Measurements from ENCODE around the gene ACAN. TPM values are rescaled to one million over a fixed set of nuclear protein-coding genes. Genes with fewer than 3 reads are reported as not detected.

Gene ACAN
- total and polyA plus RNA-seq, 2 of the 8 experiments (the other 6 are each of a cell fraction or from before 2014, with no cell fraction given): 0.71 to 0.73 TPM

GRCh38 chr15:88803920-88804247, 648 bp downstream of the ACAN start:
- H2BK20ac ChIP-seq (ENCODE audit: low read length): no peak overlapping the region
- ChIA-PET POLR2A (ENCODE audit: partially characterized antibody) (interaction anchor here (0.5 to 1.9 kb wide), 4 partner anchors 15 to 55 kb away, joined by 3 to 7 read pairs (median 4); no protein-coding TSS in a partner anchor), CTCF (ENCODE audit: partially characterized antibody) (interaction anchor here (0.9 to 3.0 kb wide), 13 partner anchors 10 to 362 kb away, joined by 3 to 18 read pairs (median 4); no protein-coding TSS in a partner anchor)
- H2AK5ac ChIP-seq (ENCODE audit: low read depth, low read length): no peak overlapping the region
- no peak overlapping the region for H3K23ac ChIP-seq (ENCODE audit: insufficient read length)
- H3K79me2 ChIP-seq (ENCODE audit: control insufficient read depth in 1 of 2, insufficient read depth in 2 of 2, low read length in 2 of 2): no peaks in the 10 kb centered on the region
- H2BK5ac ChIP-seq (ENCODE audit: low read depth, low read length): no peak overlapping the region
- peak overlapping the region; percentile 94; the same call in 1 of the 2 replicates for H2AFZ ChIP-seq (ENCODE audit: low read length)
- no peak overlapping the region for H2BK12ac ChIP-seq (ENCODE audit: low read depth, low read length)
- H3K18ac ChIP-seq (ENCODE audit: extremely low read depth, low read length): no peak overlapping the region
- no peak overlapping the region for H3K56ac ChIP-seq (replicated peaks; ENCODE audit: insufficient read length, low read depth, low read length)
- DNase-seq (ENCODE audit: low read depth in 1 of 2, low spot score in 2 of 2) (no peak), FAIRE-seq (no peak)
- H4K8ac ChIP-seq (ENCODE audit: extremely low read depth, insufficient read depth, low read length): no peak overlapping the region
- H4K20me1 ChIP-seq (replicated peaks in 1 of 2; ENCODE audit: control insufficient read depth in 1 of 2, insufficient read depth in 2 of 2, low read length in 2 of 2): peaks cover 0 to 2% of the 10 kb centered on the region in 2 experiments
- H3K36me3 ChIP-seq (ENCODE audit: control insufficient read depth in 2 of 4, insufficient read depth in 4 of 4, low read length in 3 of 4): no peaks in the 10 kb centered on the region
- no peaks in the 10 kb centered on the region for H3K9me3 ChIP-seq (ENCODE audit: insufficient read depth in 2 of 2, low read depth in 1 of 2, low read length in 1 of 2)
- H3K27ac ChIP-seq (ENCODE audit: low read depth, low read length): no peak overlapping the region
- peaks cover 9% of the 10 kb centered on the region; the same call in 1 of the 2 replicates for H3K23me2 ChIP-seq (ENCODE audit: low read depth, low read length)
- no peak overlapping the region for H3K14ac ChIP-seq (ENCODE audit: insufficient read length)
- no peak overlapping the region for H3K4ac ChIP-seq (replicated peaks; ENCODE audit: insufficient read length, low read depth, low read length)
- no peak overlapping the region for H2BK15ac ChIP-seq (ENCODE audit: low read length)
- H3K4me1 ChIP-seq (replicated peaks in 1 of 4; ENCODE audit: control insufficient read depth in 3 of 4, insufficient read depth in 4 of 4, low read length in 3 of 4): no peaks in the 10 kb centered on the region; a peak in 4 of 7 replicates
- peak overlapping the region; percentile 30 to 74 (median 73) for H3K4me3 ChIP-seq (ENCODE audit: extremely low read depth in 1 of 4, insufficient read depth in 2 of 4, low read depth in 3 of 4, low read length in 4 of 4)
- H2BK120ac ChIP-seq (replicated peaks; ENCODE audit: low read depth, low read length): no peak overlapping the region
- H3K79me1 ChIP-seq (ENCODE audit: low read depth, low read length): no peaks in the 10 kb centered on the region
- H3K27me3 ChIP-seq (replicated peaks in 1 of 4; ENCODE audit: control insufficient read depth in 3 of 4, extremely low read depth in 1 of 4, insufficient read depth in 3 of 4, low read length in 3 of 4): peaks cover 20 to 59% (median 46%) of the 10 kb centered on the region in 4 experiments
- 23% methylated on average over 10 of the region's 10 CpGs; no CpG with 5 or more reads in 1 of the 2 experiments for WGBS, 2 experiments (ENCODE audit: extremely low coverage in 1 of 2, insufficient coverage in 1 of 2, insufficient read length in 1 of 2, insufficient replicate concordance in 2 of 2, low coverage in 1 of 2, low lambda C conversion rate in 2 of 2, missing lambda C conversion rate in 1 of 2)
- H4K5ac ChIP-seq (ENCODE audit: insufficient read length, low read depth, low read length): no peak overlapping the region
- no peak overlapping the region for H3K9ac ChIP-seq (replicated peaks in 1 of 4; ENCODE audit: extremely low read depth in 1 of 4, low read depth in 3 of 4, low read length in 3 of 4)
- H4K91ac ChIP-seq (replicated peaks; ENCODE audit: insufficient read length, low read length): no peak overlapping the region
- TF ChIP-seq SUZ12 (IDR thresholded peaks at IDR 0.05; ENCODE audit: low read length) (peak; percentile 46; the same call in 1 of the 2 replicates), EGR1 (IDR thresholded peaks at IDR 0.05; ENCODE audit: borderline replicate concordance, low read depth, low read length) (no peak), NRF1 (IDR thresholded peaks at IDR 0.05; ENCODE audit: low read depth, low read length) (no peak), SRF (IDR thresholded peaks at IDR 0.05; ENCODE audit: low read depth, low read length) (no peak), EP300 (IDR thresholded peaks at IDR 0.05; ENCODE audit: borderline replicate concordance in 1 of 2, low read depth in 2 of 2, low read length in 2 of 2) (no peak), EZH2 (IDR thresholded peaks at IDR 0.05; ENCODE audit: low read depth, low read length, severe bottlenecking) (peak; percentile 12), BCL11A (IDR thresholded peaks at IDR 0.05; ENCODE audit: low read depth in 2 of 2, low read length in 2 of 2) (no peak), ATF3 (IDR thresholded peaks at IDR 0.05; ENCODE audit: insufficient read depth, low read depth, low read length) (no peak), CTCF (IDR thresholded peaks at IDR 0.05; ENCODE audit: control extremely low read depth in 1 of 3, insufficient read depth in 1 of 3, low read depth in 1 of 3, low read length in 3 of 3) (no peak)
- peak overlapping the region; percentile 80 to 92 for H3K4me2 ChIP-seq (ENCODE audit: insufficient read depth in 1 of 2, low read depth in 2 of 2, low read length in 2 of 2)
